ENCODE data around the gene ROR1. TPM values are rescaled to one million over a fixed set of nuclear protein-coding genes. Genes with fewer than 3 reads are reported as not detected.

ROR1 gene
- total RNA-seq, 2 experiments from 2014 or later = not detected

DNA sequence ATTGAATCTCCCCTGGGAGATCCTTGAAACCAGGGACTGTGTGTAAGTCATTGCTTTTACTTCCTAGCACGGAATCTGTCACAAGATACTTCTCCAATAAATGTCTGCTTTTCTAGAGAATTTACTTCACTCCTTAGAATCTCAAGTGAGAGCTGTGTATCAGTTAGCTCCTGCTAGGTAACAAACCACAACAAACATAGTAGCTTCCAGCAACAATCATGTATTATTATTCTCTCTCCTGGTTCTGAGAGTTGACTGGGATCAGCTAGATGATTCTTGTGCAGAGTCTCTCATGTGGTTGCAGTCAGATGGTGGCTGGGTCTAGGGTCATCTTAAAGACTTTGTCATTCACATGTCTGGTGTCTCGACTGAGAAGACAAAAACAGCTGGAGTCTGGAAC is 262.7 kb downstream of the ROR1 start:
- ChIA-PET CTCF (no interaction called here), POLR2A (no interaction called here)
- ATAC-seq (no peak), DNase-seq (no peak)
- no peaks in the 10 kb centered on the region for H3K36me3 Mint-ChIP-seq (ENCODE audit: low read depth)
- no peaks in the 10 kb centered on the region for H3K4me1 Mint-ChIP-seq (ENCODE audit: low read depth)
- H3K27me3 Mint-ChIP-seq = no peaks in the 10 kb centered on the region
- no peak overlapping the region for H3K4me3 Mint-ChIP-seq
- H3K27ac Mint-ChIP-seq = no peak overlapping the region
- H3K9me3 Mint-ChIP-seq = no peaks in the 10 kb centered on the region
- intact Hi-C loops (cut with micrococcal nuclease) = no loop called here
- TF ChIP-seq, protein P1, sequence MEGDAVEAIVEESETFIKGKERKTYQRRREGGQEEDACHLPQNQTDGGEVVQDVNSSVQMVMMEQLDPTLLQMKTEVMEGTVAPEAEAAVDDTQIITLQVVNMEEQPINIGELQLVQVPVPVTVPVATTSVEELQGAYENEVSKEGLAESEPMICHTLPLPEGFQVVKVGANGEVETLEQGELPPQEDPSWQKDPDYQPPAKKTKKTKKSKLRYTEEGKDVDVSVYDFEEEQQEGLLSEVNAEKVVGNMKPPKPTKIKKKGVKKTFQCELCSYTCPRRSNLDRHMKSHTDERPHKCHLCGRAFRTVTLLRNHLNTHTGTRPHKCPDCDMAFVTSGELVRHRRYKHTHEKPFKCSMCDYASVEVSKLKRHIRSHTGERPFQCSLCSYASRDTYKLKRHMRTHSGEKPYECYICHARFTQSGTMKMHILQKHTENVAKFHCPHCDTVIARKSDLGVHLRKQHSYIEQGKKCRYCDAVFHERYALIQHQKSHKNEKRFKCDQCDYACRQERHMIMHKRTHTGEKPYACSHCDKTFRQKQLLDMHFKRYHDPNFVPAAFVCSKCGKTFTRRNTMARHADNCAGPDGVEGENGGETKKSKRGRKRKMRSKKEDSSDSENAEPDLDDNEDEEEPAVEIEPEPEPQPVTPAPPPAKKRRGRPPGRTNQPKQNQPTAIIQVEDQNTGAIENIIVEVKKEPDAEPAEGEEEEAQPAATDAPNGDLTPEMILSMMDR (IDR thresholded peaks at IDR 0.05) = no peak

- ATAC-seq = no peak
- no peak overlapping the region for H3K27ac Mint-ChIP-seq
- TF ChIP-seq, protein P1 (IDR thresholded peaks at IDR 0.05) = no peak
- POLR2A ChIA-PET = no interaction called here
- H3K4me1 Mint-ChIP-seq (ENCODE audit: low read depth) = no peaks in the 10 kb centered on the region
- CTCF ChIA-PET = no interaction called here
- H3K4me3 Mint-ChIP-seq = no peak overlapping the region
- intact Hi-C loops (cut with micrococcal nuclease) = no loop called here
- H3K9me3 Mint-ChIP-seq = no peaks in the 10 kb centered on the region
- no peaks in the 10 kb centered on the region for H3K27me3 Mint-ChIP-seq
- no peak for DNase-seq
- no peaks in the 10 kb centered on the region for H3K36me3 Mint-ChIP-seq (ENCODE audit: low read depth)
Observed at GRCh38 chr1:64038119-64038518, 264.3 kb downstream of the ROR1 start.

DNA sequence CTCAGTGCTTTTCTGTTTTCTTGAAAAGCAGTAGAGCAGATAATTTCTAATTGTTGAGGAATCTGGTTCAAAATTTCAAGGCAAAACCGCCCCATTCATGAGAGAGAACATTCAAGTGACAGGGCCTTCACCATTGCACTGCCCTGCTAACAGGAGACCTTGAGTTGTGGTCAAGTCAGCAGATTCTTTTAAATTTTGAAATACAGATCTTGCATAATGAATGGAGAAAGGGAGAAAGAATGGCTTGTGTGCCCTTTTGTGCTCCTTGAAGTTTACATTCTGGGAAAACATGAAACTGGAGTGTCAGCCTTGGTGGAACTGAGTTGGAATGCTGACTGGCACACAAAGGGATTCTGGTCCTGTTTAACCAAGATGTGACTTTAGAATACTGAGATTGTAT is 265.1 kb downstream of the ROR1 start:
- TF ChIP-seq, protein P1 (IDR thresholded peaks at IDR 0.05) = no peak
- ChIA-PET CTCF (no interaction called here), POLR2A (no interaction called here)
- ATAC-seq (no peak), DNase-seq (no peak)
- H3K4me1 Mint-ChIP-seq (ENCODE audit: low read depth) = no peaks in the 10 kb centered on the region
- H3K36me3 Mint-ChIP-seq (ENCODE audit: low read depth) = no peaks in the 10 kb centered on the region
- H3K27me3 Mint-ChIP-seq = no peaks in the 10 kb centered on the region
- no peak overlapping the region for H3K27ac Mint-ChIP-seq
- H3K9me3 Mint-ChIP-seq = no peaks in the 10 kb centered on the region
- H3K4me3 Mint-ChIP-seq = no peak overlapping the region
- intact Hi-C loops (cut with micrococcal nuclease) = no loop called here

DNA sequence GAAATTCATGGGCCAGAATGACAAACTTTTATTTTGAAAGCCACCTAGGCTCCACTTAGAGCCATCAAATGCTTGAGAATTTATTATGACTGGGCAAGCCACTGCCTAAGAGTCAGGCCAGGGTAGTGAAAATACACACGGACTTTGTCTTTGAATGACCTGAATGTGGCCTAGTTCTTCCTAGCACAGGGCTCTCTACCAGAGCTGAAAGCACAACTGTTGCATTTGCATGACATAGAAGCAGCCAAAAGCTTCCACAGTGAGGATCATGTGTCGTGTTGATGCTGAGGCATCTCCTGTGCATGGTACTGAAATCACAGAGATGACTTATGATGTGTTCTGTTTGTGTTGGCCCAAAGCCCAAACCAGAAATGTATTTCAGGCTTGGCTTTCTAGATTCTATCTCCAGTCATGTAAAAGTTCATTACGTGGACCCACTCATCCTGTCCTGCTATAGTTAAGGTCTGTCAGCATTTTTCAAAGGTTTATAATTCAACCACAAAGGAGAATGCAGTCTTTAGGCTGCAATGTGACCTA is 265.6 kb downstream of the ROR1 start:
- intact Hi-C loops (cut with micrococcal nuclease) = no loop called here
- H3K36me3 Mint-ChIP-seq (ENCODE audit: low read depth) = no peaks in the 10 kb centered on the region
- POLR2A ChIA-PET = no interaction called here
- H3K4me3 Mint-ChIP-seq = no peak overlapping the region
- no peaks in the 10 kb centered on the region for H3K27me3 Mint-ChIP-seq
- CTCF ChIA-PET = no interaction called here
- H3K4me1 Mint-ChIP-seq (ENCODE audit: low read depth) = no peaks in the 10 kb centered on the region
- ATAC-seq (no peak), DNase-seq (no peak)
- no peaks in the 10 kb centered on the region for H3K9me3 Mint-ChIP-seq
- H3K27ac Mint-ChIP-seq = no peak overlapping the region
- TF ChIP-seq, protein P1 (IDR thresholded peaks at IDR 0.05) = no peak

- intact Hi-C loops (cut with micrococcal nuclease) = no loop called here
- H3K4me3 Mint-ChIP-seq = no peak overlapping the region
- ChIA-PET POLR2A (no interaction called here), CTCF (no interaction called here)
- no peak overlapping the region for H3K27ac Mint-ChIP-seq
- DNase-seq = no peak
- H3K27me3 Mint-ChIP-seq = no peaks in the 10 kb centered on the region
- ATAC-seq = no peak
- no peaks in the 10 kb centered on the region for H3K36me3 Mint-ChIP-seq (ENCODE audit: low read depth)
- H3K9me3 Mint-ChIP-seq = no peaks in the 10 kb centered on the region
- TF ChIP-seq, protein P1 (IDR thresholded peaks at IDR 0.05) = no peak
- H3K4me1 Mint-ChIP-seq (ENCODE audit: low read depth) = no peaks in the 10 kb centered on the region
Observed at GRCh38 chr1:64041371-64042131, 267.7 kb downstream of the ROR1 start.

Measured in activated CD8-positive, alpha-beta T cell treated with anti-CD3 and anti-CD28 coated beads for 36 hours (primary cell).